ENCODE data around the gene SSBP3.

DNA sequence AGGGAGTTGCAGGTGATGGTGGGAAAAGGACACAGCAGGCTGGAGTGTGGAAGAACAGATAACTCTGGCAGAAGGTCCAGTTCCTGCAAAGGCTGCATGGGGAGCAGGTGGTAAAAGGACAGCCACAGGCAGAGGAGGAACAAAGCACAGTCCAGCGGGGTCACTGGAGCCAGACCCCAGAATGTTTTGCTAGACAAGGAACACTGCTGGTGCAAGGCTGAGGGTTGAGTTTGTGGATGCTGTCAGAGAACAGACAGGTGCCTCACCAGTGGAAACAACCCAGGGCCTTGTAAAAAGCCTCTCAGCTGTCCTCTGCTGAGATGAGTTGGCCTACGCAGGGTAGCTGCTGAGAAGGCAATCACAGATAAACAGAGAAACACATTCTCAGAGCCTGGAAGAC lies 101.7 kb downstream of the SSBP3 start:
- TF ChIP-seq CTCF (IDR thresholded peaks at IDR 0.05) = no peak
- TF ChIP-seq POLR2A (IDR thresholded peaks at IDR 0.05) = no peak
